GM23338 (cell line): ENCODE data around the gene TDO2. TPM values are rescaled to one million over a fixed set of nuclear protein-coding genes. Genes with fewer than 3 reads are reported as not detected.

Experiments
- ATAC-seq: fragments of 200-7000 bp; cut with Tn5 transposase; 3 replicates; pipeline ENCODE4 v1.9.1; 2020
- DNase-seq: peaks from one replicate; pipeline ENCODE4 v3.0.0-alpha.2; 2015; ENCODE audit warnings: low spot score
- H2AFZ ChIP-seq: fragments of 200-600 bp; sonication (generic); 2 replicates; pipeline ENCODE4 v1.8.0; 2016; ENCODE audit warnings: antibody characterized with exemption, mild to moderate bottlenecking, moderate library complexity
- H3F3A ChIP-seq: fragments of 200-600 bp; sonication (generic); replicated peaks from 2 replicates; pipeline ENCODE4 v1.8.0; 2017; ENCODE audit warnings: antibody characterized with exemption, mixed run types, low read depth
- H3K27ac ChIP-seq: fragments of 200-600 bp; sonication (generic); 2 replicates; pipeline ENCODE4 v1.6.1; 2016; ENCODE audit warnings: low read depth
- H3K27me3 ChIP-seq: fragments of 200-600 bp; sonication (generic); 2 replicates; pipeline ENCODE4 v1.8.0; 2016; ENCODE audit warnings: mild to moderate bottlenecking, mixed run types, moderate library complexity; ENCODE audit not compliant: insufficient read depth
- H3K36me3 ChIP-seq: fragments of 200-600 bp; sonication (generic); 2 replicates; pipeline ENCODE4 v1.8.0; 2016; ENCODE audit warnings: mild to moderate bottlenecking; ENCODE audit not compliant: insufficient read depth
- H3K4me1 ChIP-seq: fragments of 200-600 bp; sonication (generic); 2 replicates; pipeline ENCODE4 v1.8.0; 2016; ENCODE audit warnings: mild to moderate bottlenecking, moderate library complexity; ENCODE audit not compliant: insufficient read depth
- H3K4me2 ChIP-seq: fragments of 200-600 bp; sonication (generic); 2 replicates; pipeline ENCODE4 v1.7.1; 2017; ENCODE audit warnings: mixed run types
- H3K4me3 ChIP-seq: fragments of 200-600 bp; sonication (generic); 2 replicates; pipeline ENCODE4 v1.6.1; 2016; ENCODE audit warnings: mixed run types
- H3K79me2 ChIP-seq: fragments of 200-600 bp; sonication (generic); replicated peaks from 2 replicates; pipeline ENCODE4 v1.8.0; 2017; ENCODE audit warnings: mild to moderate bottlenecking; ENCODE audit not compliant: insufficient read depth
- H3K9me2 ChIP-seq: fragments of 200-600 bp; sonication (generic); 2 replicates; pipeline ENCODE4 v1.8.0; 2017; ENCODE audit not compliant: insufficient read depth
- H4K20me1 ChIP-seq: fragments of 200-600 bp; sonication (generic); replicated peaks from 2 replicates; pipeline ENCODE4 v1.8.0; 2017; ENCODE audit warnings: mild to moderate bottlenecking; ENCODE audit not compliant: insufficient read depth
- H3K27ac Mint-ChIP-seq: 2 replicates; pipeline ENCODE4 v1.8.0; 2020; ENCODE audit warnings: inconsistent platforms, mild to moderate bottlenecking, moderate library complexity, mixed read lengths
- H3K27me3 Mint-ChIP-seq: 3 replicates; pipeline ENCODE4 v1.8.0; 2022; ENCODE audit warnings: low read depth, mild to moderate bottlenecking, moderate library complexity, mixed read lengths, inconsistent platforms; ENCODE audit not compliant: insufficient read depth, poor library complexity
- H3K36me3 Mint-ChIP-seq: 3 replicates; pipeline ENCODE4 v1.8.0; 2021; ENCODE audit warnings: low read depth, mild to moderate bottlenecking, inconsistent platforms, moderate library complexity, mixed read lengths
- H3K4me1 Mint-ChIP-seq: 3 replicates; pipeline ENCODE4 v1.8.0; 2020; ENCODE audit warnings: mild to moderate bottlenecking, inconsistent platforms, mixed read lengths
- H3K4me3 Mint-ChIP-seq: 3 replicates; pipeline ENCODE4 v1.8.0; 2021; ENCODE audit warnings: moderate library complexity, mild to moderate bottlenecking, inconsistent platforms, mixed read lengths
- H3K9me3 Mint-ChIP-seq: 3 replicates; pipeline ENCODE4 v1.8.0; 2020; ENCODE audit warnings: moderate library complexity, mild to moderate bottlenecking, inconsistent platforms, mixed read lengths
- CREB1 ChIP-seq: fragments of 250-450 bp; sonication (Bioruptor Pico); IDR thresholded peaks from 2 replicates; pipeline ENCODE4 v1.5.0; 2020; ENCODE audit warnings: low read depth, mild to moderate bottlenecking, moderate library complexity
- EZH2 ChIP-seq: fragments of 200-600 bp; sonication (generic); IDR thresholded peaks from one replicate; pipeline ENCODE4 v1.8.0; 2017; ENCODE audit warnings: antibody characterized with exemption, mild to moderate bottlenecking, low read depth; ENCODE audit not compliant: unreplicated experiment
- JUNB ChIP-seq: IDR thresholded peaks from one replicate; pipeline ENCODE4 v1.6.1; 2016; ENCODE audit warnings: antibody characterized with exemption; ENCODE audit not compliant: unreplicated experiment
- POLR2AphosphoS5 ChIP-seq: IDR thresholded peaks from 2 replicates; pipeline ENCODE4 v1.6.1; 2016; ENCODE audit warnings: antibody characterized with exemption, low read depth
- STAT1 ChIP-seq: IDR thresholded peaks from one replicate; pipeline ENCODE4 v1.6.1; 2016; ENCODE audit warnings: antibody characterized with exemption; ENCODE audit not compliant: unreplicated experiment
- ZNF114 ChIP-seq: fragments of 250-450 bp; sonication (Bioruptor Pico); IDR thresholded peaks from 2 replicates; pipeline ENCODE4 v1.5.0; 2020; ENCODE audit warnings: mild to moderate bottlenecking, moderate library complexity
- ZNF331 ChIP-seq: fragments of 250-450 bp; sonication (Bioruptor Pico); IDR thresholded peaks from 2 replicates; pipeline ENCODE4 v1.5.0; 2020; ENCODE audit warnings: low read depth, mild to moderate bottlenecking, moderate library complexity
- polyA plus RNA-seq: library from polyadenylated mRNA; unstranded; fragments of >200 nt; fragmentation: Nextera tagmentation; extraction: Ambion mirVana; gene quantifications from 2 replicates; pipeline ENCODE4 v1.2.1, GENCODE V29; 2016
- total RNA-seq: library from RNA; depleted of rRNA; stranded (reverse); fragments of >200 nt; shearing (Covaris generic); gene quantifications from 2 replicates; pipeline ENCODE4 v1.2.3, GENCODE V29; 2014
- TF ChIP-seq, protein P1 (sequence below): IDR thresholded peaks from one replicate; pipeline ENCODE4 v1.6.1; 2018; ENCODE audit warnings: antibody characterized with exemption; ENCODE audit not compliant: unreplicated experiment
- TF ChIP-seq, protein P2 (sequence below): IDR thresholded peaks from 2 replicates; pipeline ENCODE4 v1.6.1; 2016; ENCODE audit warnings: antibody characterized with exemption
- TF ChIP-seq, protein P3 (sequence below): fragments of 250-450 bp; sonication (Bioruptor Pico); IDR thresholded peaks from 2 replicates; pipeline ENCODE4 v1.5.0; 2020; ENCODE audit warnings: mild to moderate bottlenecking, moderate library complexity
- TF ChIP-seq, protein P4 (sequence below), 2 experiments: fragments of 200-600 bp in 1 of 2; sonication (generic) in 1 of 2; conservative IDR thresholded peaks; 2 replicates each; pipeline versions ENCODE4 v1.5.1 to v1.6.1; 2016 to 2017; ENCODE audit warnings: antibody characterized with exemption in 2 of 2, low read depth in 2 of 2, mild to moderate bottlenecking in 2 of 2, moderate library complexity in 1 of 2

The TDO2 gene
- total and polyA plus RNA-seq, 2 experiments from 2014 or later: 0.10 TPM; not detected in 1

DNA sequence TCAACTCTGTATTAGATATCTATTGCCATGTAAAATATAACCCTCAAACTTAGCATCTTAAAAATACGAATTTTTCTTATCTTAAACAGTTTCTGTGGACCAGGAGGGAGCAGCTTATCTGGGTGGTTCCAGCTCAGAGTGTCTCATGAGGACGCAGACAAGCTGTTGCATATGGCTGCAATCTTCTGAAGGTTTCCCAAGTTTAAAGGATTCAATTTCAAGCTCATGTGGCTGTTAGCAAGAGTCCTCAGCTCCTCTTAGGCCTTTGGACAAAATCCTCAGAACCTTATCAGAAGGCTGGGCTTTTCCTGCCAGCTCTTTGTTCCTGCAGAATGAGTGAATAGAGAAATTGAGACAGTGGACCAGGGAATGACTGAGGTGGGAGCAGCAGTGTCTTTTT is 53.0 kb downstream of the TDO2 start (continued):
- TF ChIP-seq, protein P1, sequence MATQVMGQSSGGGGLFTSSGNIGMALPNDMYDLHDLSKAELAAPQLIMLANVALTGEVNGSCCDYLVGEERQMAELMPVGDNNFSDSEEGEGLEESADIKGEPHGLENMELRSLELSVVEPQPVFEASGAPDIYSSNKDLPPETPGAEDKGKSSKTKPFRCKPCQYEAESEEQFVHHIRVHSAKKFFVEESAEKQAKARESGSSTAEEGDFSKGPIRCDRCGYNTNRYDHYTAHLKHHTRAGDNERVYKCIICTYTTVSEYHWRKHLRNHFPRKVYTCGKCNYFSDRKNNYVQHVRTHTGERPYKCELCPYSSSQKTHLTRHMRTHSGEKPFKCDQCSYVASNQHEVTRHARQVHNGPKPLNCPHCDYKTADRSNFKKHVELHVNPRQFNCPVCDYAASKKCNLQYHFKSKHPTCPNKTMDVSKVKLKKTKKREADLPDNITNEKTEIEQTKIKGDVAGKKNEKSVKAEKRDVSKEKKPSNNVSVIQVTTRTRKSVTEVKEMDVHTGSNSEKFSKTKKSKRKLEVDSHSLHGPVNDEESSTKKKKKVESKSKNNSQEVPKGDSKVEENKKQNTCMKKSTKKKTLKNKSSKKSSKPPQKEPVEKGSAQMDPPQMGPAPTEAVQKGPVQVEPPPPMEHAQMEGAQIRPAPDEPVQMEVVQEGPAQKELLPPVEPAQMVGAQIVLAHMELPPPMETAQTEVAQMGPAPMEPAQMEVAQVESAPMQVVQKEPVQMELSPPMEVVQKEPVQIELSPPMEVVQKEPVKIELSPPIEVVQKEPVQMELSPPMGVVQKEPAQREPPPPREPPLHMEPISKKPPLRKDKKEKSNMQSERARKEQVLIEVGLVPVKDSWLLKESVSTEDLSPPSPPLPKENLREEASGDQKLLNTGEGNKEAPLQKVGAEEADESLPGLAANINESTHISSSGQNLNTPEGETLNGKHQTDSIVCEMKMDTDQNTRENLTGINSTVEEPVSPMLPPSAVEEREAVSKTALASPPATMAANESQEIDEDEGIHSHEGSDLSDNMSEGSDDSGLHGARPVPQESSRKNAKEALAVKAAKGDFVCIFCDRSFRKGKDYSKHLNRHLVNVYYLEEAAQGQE: no peak
- TF ChIP-seq CREB1 (CRISPR knock-in tag) (no peak), ZNF331 (CRISPR knock-in tag) (no peak), JUNB (no peak), POLR2AphosphoS5 (no peak), ZNF114 (CRISPR knock-in tag) (no peak), STAT1 (no peak), EZH2 (no peak)

DNA sequence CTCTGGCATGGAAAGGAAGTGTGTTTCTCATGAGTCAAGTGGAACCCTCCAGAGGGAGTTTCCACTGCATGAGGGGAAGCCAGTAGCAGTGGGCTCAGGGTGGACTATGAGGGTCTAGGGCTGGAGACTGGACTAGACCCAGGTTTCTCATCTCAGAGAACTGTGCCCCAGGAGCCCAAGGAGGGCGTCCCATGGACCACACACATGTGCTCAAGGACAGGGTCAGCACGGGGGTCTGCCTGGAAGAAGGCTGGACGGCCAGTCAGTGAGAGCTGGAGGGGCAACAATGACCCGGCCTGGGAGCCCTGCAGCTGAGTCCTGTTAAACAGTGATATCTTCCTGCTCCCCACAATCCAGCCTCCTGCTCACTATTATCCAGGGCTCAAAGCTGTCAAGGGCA is 55.9 kb downstream of the TDO2 start:
- Histone ChIP-seq H3K27me3 (no peaks in the 10 kb centered on the region), H3K27ac (no peak overlapping the region), H3K9me2 (0 out of 2 replicates have a peak, but pooled peaks cover 6% of the 10 kb centered on the region), H3K4me2 (no peak overlapping the region), H3K4me3 (no peak overlapping the region), H4K20me1 (no peaks in the 10 kb centered on the region), H3K4me1 (no peaks in the 10 kb centered on the region; the same call in 1 of the 2 replicates), H3K36me3 (no peaks in the 10 kb centered on the region), H3F3A (no peaks in the 10 kb centered on the region), H3K79me2 (no peaks in the 10 kb centered on the region), H2AFZ (no peak overlapping the region)
- no peaks in the 10 kb centered on the region for H3K9me3 Mint-ChIP-seq
- no peaks in the 10 kb centered on the region for H3K27me3 Mint-ChIP-seq
- ATAC-seq: no peak
- H3K36me3 Mint-ChIP-seq: no peaks in the 10 kb centered on the region
- DNase-seq: no peak
- H3K27ac Mint-ChIP-seq: no peak overlapping the region
- no peak overlapping the region for H3K4me3 Mint-ChIP-seq
- H3K4me1 Mint-ChIP-seq: peaks cover 2% of the 10 kb centered on the region; the same call in 2 of the 3 replicates
- TF ChIP-seq, protein P2, sequence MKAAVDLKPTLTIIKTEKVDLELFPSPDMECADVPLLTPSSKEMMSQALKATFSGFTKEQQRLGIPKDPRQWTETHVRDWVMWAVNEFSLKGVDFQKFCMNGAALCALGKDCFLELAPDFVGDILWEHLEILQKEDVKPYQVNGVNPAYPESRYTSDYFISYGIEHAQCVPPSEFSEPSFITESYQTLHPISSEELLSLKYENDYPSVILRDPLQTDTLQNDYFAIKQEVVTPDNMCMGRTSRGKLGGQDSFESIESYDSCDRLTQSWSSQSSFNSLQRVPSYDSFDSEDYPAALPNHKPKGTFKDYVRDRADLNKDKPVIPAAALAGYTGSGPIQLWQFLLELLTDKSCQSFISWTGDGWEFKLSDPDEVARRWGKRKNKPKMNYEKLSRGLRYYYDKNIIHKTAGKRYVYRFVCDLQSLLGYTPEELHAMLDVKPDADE: no peak
- TF ChIP-seq, protein P3, sequence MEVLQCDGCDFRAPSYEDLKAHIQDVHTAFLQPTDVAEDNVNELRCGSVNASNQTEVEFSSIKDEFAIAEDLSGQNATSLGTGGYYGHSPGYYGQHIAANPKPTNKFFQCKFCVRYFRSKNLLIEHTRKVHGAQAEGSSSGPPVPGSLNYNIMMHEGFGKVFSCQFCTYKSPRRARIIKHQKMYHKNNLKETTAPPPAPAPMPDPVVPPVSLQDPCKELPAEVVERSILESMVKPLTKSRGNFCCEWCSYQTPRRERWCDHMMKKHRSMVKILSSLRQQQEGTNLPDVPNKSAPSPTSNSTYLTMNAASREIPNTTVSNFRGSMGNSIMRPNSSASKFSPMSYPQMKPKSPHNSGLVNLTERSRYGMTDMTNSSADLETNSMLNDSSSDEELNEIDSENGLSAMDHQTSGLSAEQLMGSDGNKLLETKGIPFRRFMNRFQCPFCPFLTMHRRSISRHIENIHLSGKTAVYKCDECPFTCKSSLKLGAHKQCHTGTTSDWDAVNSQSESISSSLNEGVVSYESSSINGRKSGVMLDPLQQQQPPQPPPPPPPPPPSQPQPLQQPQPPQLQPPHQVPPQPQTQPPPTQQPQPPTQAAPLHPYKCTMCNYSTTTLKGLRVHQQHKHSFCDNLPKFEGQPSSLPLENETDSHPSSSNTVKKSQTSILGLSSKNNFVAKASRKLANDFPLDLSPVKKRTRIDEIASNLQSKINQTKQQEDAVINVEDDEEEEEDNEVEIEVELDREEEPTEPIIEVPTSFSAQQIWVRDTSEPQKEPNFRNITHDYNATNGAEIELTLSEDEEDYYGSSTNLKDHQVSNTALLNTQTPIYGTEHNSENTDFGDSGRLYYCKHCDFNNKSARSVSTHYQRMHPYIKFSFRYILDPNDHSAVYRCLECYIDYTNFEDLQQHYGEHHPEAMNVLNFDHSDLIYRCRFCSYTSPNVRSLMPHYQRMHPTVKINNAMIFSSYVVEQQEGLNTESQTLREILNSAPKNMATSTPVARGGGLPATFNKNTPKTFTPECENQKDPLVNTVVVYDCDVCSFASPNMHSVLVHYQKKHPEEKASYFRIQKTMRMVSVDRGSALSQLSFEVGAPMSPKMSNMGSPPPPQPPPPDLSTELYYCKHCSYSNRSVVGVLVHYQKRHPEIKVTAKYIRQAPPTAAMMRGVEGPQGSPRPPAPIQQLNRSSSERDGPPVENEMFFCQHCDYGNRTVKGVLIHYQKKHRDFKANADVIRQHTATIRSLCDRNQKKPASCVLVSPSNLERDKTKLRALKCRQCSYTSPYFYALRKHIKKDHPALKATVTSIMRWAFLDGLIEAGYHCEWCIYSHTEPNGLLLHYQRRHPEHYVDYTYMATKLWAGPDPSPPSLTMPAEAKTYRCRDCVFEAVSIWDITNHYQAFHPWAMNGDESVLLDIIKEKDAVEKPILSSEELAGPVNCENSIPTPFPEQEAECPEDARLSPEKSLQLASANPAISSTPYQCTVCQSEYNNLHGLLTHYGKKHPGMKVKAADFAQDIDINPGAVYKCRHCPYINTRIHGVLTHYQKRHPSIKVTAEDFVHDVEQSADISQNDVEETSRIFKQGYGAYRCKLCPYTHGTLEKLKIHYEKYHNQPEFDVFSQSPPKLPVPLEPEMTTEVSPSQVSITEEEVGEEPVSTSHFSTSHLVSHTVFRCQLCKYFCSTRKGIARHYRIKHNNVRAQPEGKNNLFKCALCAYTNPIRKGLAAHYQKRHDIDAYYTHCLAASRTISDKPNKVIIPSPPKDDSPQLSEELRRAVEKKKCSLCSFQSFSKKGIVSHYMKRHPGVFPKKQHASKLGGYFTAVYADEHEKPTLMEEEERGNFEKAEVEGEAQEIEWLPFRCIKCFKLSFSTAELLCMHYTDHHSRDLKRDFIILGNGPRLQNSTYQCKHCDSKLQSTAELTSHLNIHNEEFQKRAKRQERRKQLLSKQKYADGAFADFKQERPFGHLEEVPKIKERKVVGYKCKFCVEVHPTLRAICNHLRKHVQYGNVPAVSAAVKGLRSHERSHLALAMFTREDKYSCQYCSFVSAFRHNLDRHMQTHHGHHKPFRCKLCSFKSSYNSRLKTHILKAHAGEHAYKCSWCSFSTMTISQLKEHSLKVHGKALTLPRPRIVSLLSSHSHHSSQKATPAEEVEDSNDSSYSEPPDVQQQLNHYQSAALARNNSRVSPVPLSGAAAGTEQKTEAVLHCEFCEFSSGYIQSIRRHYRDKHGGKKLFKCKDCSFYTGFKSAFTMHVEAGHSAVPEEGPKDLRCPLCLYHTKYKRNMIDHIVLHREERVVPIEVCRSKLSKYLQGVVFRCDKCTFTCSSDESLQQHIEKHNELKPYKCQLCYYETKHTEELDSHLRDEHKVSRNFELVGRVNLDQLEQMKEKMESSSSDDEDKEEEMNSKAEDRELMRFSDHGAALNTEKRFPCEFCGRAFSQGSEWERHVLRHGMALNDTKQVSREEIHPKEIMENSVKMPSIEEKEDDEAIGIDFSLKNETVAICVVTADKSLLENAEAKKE: no peak
- no peak for TF ChIP-seq EZH2
- TF ChIP-seq STAT1: no peak
- TF ChIP-seq, protein P4, sequence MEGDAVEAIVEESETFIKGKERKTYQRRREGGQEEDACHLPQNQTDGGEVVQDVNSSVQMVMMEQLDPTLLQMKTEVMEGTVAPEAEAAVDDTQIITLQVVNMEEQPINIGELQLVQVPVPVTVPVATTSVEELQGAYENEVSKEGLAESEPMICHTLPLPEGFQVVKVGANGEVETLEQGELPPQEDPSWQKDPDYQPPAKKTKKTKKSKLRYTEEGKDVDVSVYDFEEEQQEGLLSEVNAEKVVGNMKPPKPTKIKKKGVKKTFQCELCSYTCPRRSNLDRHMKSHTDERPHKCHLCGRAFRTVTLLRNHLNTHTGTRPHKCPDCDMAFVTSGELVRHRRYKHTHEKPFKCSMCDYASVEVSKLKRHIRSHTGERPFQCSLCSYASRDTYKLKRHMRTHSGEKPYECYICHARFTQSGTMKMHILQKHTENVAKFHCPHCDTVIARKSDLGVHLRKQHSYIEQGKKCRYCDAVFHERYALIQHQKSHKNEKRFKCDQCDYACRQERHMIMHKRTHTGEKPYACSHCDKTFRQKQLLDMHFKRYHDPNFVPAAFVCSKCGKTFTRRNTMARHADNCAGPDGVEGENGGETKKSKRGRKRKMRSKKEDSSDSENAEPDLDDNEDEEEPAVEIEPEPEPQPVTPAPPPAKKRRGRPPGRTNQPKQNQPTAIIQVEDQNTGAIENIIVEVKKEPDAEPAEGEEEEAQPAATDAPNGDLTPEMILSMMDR (conservative IDR thresholded peaks at IDR 0.05; ENCODE audit: low read depth in 2 of 2): no peak
- TF ChIP-seq CREB1 (CRISPR knock-in tag): no peak
